ENCODE data around the gene SAP30BP.

DNA sequence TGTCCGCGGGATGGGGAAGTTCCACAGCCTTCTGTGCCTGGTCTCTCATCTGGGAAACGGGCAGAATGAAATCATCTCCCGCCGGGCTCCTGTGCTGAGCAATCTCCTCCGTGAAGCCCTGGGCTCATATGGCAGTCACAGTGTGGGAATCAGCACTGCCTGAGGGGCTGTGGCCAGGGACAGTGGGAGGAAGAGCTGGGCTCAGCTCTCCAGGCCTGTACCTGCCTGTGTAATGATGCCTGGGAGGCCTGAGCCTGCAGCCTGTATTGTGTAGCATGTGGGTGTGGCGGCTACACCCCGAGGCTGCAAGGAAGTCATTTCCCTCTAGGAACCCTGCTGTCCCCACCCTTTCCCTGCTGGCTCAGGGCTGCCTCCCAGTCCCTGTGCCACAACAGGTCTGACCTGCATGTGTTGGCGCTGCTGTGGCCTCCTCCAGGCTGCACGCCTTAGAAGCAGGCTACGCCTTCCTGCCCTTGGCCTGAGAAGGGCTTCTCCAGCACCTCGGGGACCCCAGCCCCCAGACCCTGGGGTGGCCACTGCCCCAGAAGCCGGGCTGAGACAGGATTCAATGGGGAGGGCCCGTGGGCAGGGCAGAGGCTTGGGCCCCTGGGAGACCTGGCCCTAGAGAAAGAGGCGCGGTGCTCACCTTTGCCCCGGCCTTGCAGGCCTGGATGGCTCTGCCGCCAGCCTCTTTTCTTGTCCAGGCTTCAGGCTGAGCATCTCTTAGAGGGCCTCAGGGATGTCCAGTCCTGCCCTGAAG, 56.2 kb downstream of the SAP30BP start:
- TF ChIP-seq ZIC2 (tag by site-specific recombination; IDR thresholded peaks at IDR 0.05), result peak; percentile 76
- TF ChIP-seq KLF7 (tag by site-specific recombination; IDR thresholded peaks at IDR 0.05; ENCODE audit: borderline replicate concordance), result no peak
- TF ChIP-seq, protein P1, sequence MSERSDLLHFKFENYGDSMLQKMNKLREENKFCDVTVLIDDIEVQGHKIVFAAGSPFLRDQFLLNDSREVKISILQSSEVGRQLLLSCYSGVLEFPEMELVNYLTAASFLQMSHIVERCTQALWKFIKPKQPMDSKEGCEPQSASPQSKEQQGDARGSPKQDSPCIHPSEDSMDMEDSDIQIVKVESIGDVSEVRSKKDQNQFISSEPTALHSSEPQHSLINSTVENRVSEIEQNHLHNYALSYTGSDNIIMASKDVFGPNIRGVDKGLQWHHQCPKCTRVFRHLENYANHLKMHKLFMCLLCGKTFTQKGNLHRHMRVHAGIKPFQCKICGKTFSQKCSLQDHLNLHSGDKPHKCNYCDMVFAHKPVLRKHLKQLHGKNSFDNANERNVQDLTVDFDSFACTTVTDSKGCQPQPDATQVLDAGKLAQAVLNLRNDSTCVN (tag by site-specific recombination; optimal IDR thresholded peaks at IDR 0.05), result no peak
- TF ChIP-seq ZNF76 (tag by site-specific recombination; IDR thresholded peaks at IDR 0.05; ENCODE audit: borderline replicate concordance, low read depth), result no peak
- no peak for TF ChIP-seq ZNF302 (tag by site-specific recombination; IDR thresholded peaks at IDR 0.05; ENCODE audit: low read depth)
- TF ChIP-seq, protein P2, sequence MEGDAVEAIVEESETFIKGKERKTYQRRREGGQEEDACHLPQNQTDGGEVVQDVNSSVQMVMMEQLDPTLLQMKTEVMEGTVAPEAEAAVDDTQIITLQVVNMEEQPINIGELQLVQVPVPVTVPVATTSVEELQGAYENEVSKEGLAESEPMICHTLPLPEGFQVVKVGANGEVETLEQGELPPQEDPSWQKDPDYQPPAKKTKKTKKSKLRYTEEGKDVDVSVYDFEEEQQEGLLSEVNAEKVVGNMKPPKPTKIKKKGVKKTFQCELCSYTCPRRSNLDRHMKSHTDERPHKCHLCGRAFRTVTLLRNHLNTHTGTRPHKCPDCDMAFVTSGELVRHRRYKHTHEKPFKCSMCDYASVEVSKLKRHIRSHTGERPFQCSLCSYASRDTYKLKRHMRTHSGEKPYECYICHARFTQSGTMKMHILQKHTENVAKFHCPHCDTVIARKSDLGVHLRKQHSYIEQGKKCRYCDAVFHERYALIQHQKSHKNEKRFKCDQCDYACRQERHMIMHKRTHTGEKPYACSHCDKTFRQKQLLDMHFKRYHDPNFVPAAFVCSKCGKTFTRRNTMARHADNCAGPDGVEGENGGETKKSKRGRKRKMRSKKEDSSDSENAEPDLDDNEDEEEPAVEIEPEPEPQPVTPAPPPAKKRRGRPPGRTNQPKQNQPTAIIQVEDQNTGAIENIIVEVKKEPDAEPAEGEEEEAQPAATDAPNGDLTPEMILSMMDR (tag by site-specific recombination; IDR thresholded peaks at IDR 0.05), result no peak
- no peak for TF ChIP-seq TCF7L2 (IDR thresholded peaks at IDR 0.05; ENCODE audit: borderline replicate concordance, low read depth, low read length)

All from HEK293 (cell line).